GM12873 (cell line): ENCODE results near the gene NAT8.

ENCODE experiments used
- TF ChIP-seq, protein P1 (sequence below): IDR thresholded peaks from 2 replicates; pipeline ENCODE4 v1.5.1; 2012; ENCODE audit warnings: low read depth, mild to moderate bottlenecking, moderate library complexity, low read length, control low read depth; ENCODE audit not compliant: insufficient read depth; ENCODE audit errors: missing control alignments

NAT8 gene

DNA sequence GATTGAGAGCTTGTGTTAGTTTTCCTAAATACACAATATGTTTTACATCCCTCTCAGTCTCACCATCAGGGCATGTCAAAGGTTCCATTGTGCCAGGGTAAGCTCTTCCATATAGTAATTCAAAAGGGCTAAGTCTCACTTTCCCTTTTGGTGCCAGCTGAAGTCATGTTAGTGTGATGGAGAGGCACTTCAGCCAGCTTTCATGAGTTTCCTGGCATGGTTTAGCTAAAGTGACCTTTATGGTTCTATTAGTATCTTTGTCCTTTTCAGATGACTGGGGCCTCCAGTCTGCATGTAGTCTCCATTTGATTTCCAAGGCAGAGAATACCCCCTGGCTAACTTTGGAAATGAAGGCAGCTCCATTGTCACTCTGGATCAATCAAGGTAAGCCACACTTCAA, 27.2 kb downstream of the NAT8 start:
- TF ChIP-seq, protein P1, sequence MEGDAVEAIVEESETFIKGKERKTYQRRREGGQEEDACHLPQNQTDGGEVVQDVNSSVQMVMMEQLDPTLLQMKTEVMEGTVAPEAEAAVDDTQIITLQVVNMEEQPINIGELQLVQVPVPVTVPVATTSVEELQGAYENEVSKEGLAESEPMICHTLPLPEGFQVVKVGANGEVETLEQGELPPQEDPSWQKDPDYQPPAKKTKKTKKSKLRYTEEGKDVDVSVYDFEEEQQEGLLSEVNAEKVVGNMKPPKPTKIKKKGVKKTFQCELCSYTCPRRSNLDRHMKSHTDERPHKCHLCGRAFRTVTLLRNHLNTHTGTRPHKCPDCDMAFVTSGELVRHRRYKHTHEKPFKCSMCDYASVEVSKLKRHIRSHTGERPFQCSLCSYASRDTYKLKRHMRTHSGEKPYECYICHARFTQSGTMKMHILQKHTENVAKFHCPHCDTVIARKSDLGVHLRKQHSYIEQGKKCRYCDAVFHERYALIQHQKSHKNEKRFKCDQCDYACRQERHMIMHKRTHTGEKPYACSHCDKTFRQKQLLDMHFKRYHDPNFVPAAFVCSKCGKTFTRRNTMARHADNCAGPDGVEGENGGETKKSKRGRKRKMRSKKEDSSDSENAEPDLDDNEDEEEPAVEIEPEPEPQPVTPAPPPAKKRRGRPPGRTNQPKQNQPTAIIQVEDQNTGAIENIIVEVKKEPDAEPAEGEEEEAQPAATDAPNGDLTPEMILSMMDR = no peak

DNA sequence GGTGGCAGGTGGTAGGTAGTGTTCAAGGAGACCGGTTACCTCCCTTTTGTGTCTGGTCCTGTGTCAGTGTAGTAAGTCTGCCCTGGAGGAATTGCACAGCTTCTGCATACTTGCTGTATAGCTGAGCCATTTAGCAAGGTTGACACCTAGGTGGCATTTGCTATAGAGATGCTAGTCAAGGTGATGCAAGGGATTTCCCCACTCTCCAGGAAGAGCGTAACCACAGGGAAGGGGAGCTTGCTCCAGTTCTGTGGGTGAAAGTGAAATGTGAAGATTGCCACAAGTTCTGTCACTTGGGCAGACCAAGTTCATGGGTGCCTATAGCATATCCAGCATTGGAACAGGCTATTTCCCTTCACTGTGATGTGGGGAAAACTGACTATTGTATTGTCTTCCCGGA, 28.1 kb downstream of the NAT8 start:
- TF ChIP-seq, protein P1 = no peak

GRCh38 chr2:73611867-73612266, 30.4 kb downstream of the NAT8 start:
- TF ChIP-seq, protein P1 = no peak

GRCh38 chr2:73611193-73611592, 31.0 kb downstream of the NAT8 start:
- TF ChIP-seq, protein P1 = no peak

DNA sequence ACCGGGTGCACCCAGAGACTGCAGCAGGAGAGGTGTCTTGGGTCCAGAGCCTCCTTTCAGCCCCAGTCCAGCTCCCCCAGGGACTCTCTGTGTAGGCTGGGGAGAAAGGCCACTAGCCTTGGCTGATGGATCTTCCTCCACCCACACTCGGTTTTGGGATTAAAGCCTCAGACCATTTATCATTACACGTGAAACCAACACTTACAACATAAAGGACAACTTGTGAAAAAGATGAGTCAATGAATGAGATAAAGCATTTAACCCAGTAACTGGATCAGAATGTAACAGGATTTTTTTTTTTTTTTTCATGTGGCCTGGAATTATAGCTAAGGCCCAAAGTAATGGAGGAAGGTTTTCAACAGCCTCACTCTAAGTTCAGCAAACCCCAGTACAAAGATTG, 32.1 kb downstream of the NAT8 start:
- TF ChIP-seq, protein P1 = no peak

- TF ChIP-seq, protein P1 = no peak
Measured at GRCh38 chr2:73601780-73602179, 40.4 kb downstream of the NAT8 start.

GRCh38 chr2:73594251-73594650, 48.0 kb downstream of the NAT8 start:
- TF ChIP-seq, protein P1 = no peak
